SK-N-MC (cell line): ENCODE measurements around the gene CACNA2D4.

Experiments used
- DNase-seq: peaks from one replicate; pipeline ENCODE4 v3.0.0-alpha.2; 2011; ENCODE audit warnings: low read depth, low spot score
- H3K27ac ChIP-seq: fragments of 200-600 bp; sonication (generic); 2 replicates; pipeline ENCODE4 v1.5.1; 2016; ENCODE audit warnings: mixed run types
- H3K36me3 ChIP-seq: fragments of 200-600 bp; sonication (generic); 2 replicates; pipeline ENCODE4 v1.6.1; 2017; ENCODE audit warnings: antibody characterized with exemption, low read length, mixed read lengths; ENCODE audit not compliant: insufficient read depth
- H3K4me3 ChIP-seq: fragments of 200-600 bp; sonication (generic); 2 replicates; pipeline ENCODE4 v1.5.1; 2016
- H3K9ac ChIP-seq: fragments of 200-600 bp; sonication (generic); 2 replicates; pipeline ENCODE4 v1.8.0; 2017; ENCODE audit warnings: mixed run types, mixed read lengths; ENCODE audit not compliant: insufficient read length
- H3K9me3 ChIP-seq: fragments of 200-600 bp; sonication (generic); 2 replicates; pipeline ENCODE4 v1.6.1; 2017; ENCODE audit warnings: low read depth, mild to moderate bottlenecking, antibody characterized with exemption, low read length, moderate library complexity, mixed read lengths
- EZH2 ChIP-seq: fragments of 200-600 bp; sonication (generic); IDR thresholded peaks from one replicate; pipeline ENCODE4 v1.6.1; 2017; ENCODE audit warnings: antibody characterized with exemption
- FOXP2 ChIP-seq: optimal IDR thresholded peaks from 2 replicates; pipeline ENCODE3; 2011; ENCODE audit warnings: mild to moderate bottlenecking, moderate library complexity; ENCODE audit not compliant: insufficient read depth; ENCODE audit errors: extremely low read length, control extremely low read depth
- POLR2AphosphoS5 ChIP-seq: IDR thresholded peaks from 2 replicates; pipeline ENCODE4 v1.6.1; 2012; ENCODE audit warnings: mild to moderate bottlenecking, low read depth, low read length, borderline replicate concordance

CACNA2D4 gene

GRCh38 chr12:1935700-1936378, 17.4 kb upstream of the CACNA2D4 start:
- no peaks in the 10 kb centered on the region for H3K36me3 ChIP-seq

GRCh38 chr12:1935242-1935641, 16.8 kb upstream of the CACNA2D4 start:
- TF ChIP-seq EZH2, result no peak
- no peak for TF ChIP-seq FOXP2
- no peak for TF ChIP-seq POLR2AphosphoS5
- no peak overlapping the region for H3K4me3 ChIP-seq
- DNase-seq, result no peak
- H3K27ac ChIP-seq, result no peak overlapping the region
- no peaks in the 10 kb centered on the region for H3K9me3 ChIP-seq
- H3K9ac ChIP-seq, result no peak overlapping the region
- no peaks in the 10 kb centered on the region for H3K36me3 ChIP-seq

More at GRCh38 chr12:1935700-1936378, 17.4 kb upstream of the CACNA2D4 start:
- TF ChIP-seq POLR2AphosphoS5 (no peak), EZH2 (no peak), FOXP2 (no peak)
- no peak for DNase-seq
- Histone ChIP-seq H3K9ac (no peak overlapping the region), H3K4me3 (no peak overlapping the region), H3K9me3 (no peaks in the 10 kb centered on the region), H3K27ac (no peak overlapping the region)

GRCh38 chr12:1934831-1935230, 16.4 kb upstream of the CACNA2D4 start:
- no peak for DNase-seq
- no peak overlapping the region for H3K4me3 ChIP-seq
- no peaks in the 10 kb centered on the region for H3K9me3 ChIP-seq
- no peak for TF ChIP-seq POLR2AphosphoS5
- TF ChIP-seq EZH2, result no peak
- TF ChIP-seq FOXP2, result no peak
- H3K27ac ChIP-seq, result no peak overlapping the region
- H3K36me3 ChIP-seq, result no peaks in the 10 kb centered on the region
- no peak overlapping the region for H3K9ac ChIP-seq

GRCh38 chr12:1934068-1934467, 15.6 kb upstream of the CACNA2D4 start:
- Histone ChIP-seq H3K9me3 (no peaks in the 10 kb centered on the region), H3K4me3 (no peak overlapping the region), H3K9ac (no peak overlapping the region), H3K36me3 (no peaks in the 10 kb centered on the region), H3K27ac (no peak overlapping the region)
- no peak for TF ChIP-seq FOXP2
- no peak for TF ChIP-seq POLR2AphosphoS5
- no peak for TF ChIP-seq EZH2
- DNase-seq, result no peak

GRCh38 chr12:1933342-1934051, 15.0 kb upstream of the CACNA2D4 start:
- Histone ChIP-seq H3K9ac (no peak overlapping the region), H3K36me3 (no peaks in the 10 kb centered on the region), H3K9me3 (no peaks in the 10 kb centered on the region), H3K4me3 (no peak overlapping the region), H3K27ac (no peak overlapping the region)
- TF ChIP-seq EZH2 (no peak), POLR2AphosphoS5 (no peak), FOXP2 (no peak)
- no peak for DNase-seq

- H3K4me3 ChIP-seq, result 0 out of 2 replicates have a peak overlapping the region, but pooled peaks have one; percentile 28
- TF ChIP-seq EZH2 (no peak), POLR2AphosphoS5 (no peak), FOXP2 (no peak)
Measured at GRCh38 chr12:1932264-1932777, 13.9 kb upstream of the CACNA2D4 start.

GRCh38 chr12:1931642-1932041, 13.2 kb upstream of the CACNA2D4 start:
- Histone ChIP-seq H3K36me3 (no peaks in the 10 kb centered on the region), H3K9ac (no peak overlapping the region), H3K4me3 (no peak overlapping the region), H3K27ac (no peak overlapping the region), H3K9me3 (no peaks in the 10 kb centered on the region)
- no peak for DNase-seq
- TF ChIP-seq FOXP2, result no peak
- TF ChIP-seq POLR2AphosphoS5, result no peak
- no peak for TF ChIP-seq EZH2

More at GRCh38 chr12:1932264-1932777, 13.9 kb upstream of the CACNA2D4 start:
- Histone ChIP-seq H3K27ac (no peak overlapping the region), H3K9ac (no peak overlapping the region), H3K9me3 (no peaks in the 10 kb centered on the region), H3K36me3 (no peaks in the 10 kb centered on the region)
- DNase-seq, result no peak

GRCh38 chr12:1930803-1931597, 12.5 kb upstream of the CACNA2D4 start:
- H3K4me3 ChIP-seq, result no peak overlapping the region
- no peaks in the 10 kb centered on the region for H3K36me3 ChIP-seq
- no peak for TF ChIP-seq POLR2AphosphoS5
- TF ChIP-seq EZH2, result no peak
- no peak for TF ChIP-seq FOXP2
- no peak for DNase-seq
- H3K9ac ChIP-seq, result no peak overlapping the region
- no peaks in the 10 kb centered on the region for H3K9me3 ChIP-seq
- H3K27ac ChIP-seq, result no peak overlapping the region
